ENCODE results near the gene MRPL27.
A peak's percentile ranks its signal among the peaks of the same experiment; 100 is the strongest.
"Not testable (repeated sequence)": the region's sequence is repeated elsewhere in the genome, so short reads cannot be mapped to it uniquely, and the experiment has no call there.

Gene MRPL27

GRCh38 chr17:50345432-50346312 lies 27.3 kb downstream of the MRPL27 start, which contains the start of gene XYLT2:
TSS of gene XYLT2 (plus strand) at chr17:50346126. CDS start at chr17:50346141, 15 bp downstream.
- peak; percentile 96 for DNase-seq (ENCODE audit: low spot score)

GRCh38 chr17:50344731-50345365 lies 28.1 kb downstream of the MRPL27 start:
- DNase-seq (ENCODE audit: low spot score), result no peak

GRCh38 chr17:50339381-50339780 lies 33.6 kb downstream of the MRPL27 start:
- no peak for DNase-seq (ENCODE audit: low spot score)

- no peak for DNase-seq (ENCODE audit: low spot score)
Observed at GRCh38 chr17:50338645-50339044, 34.3 kb downstream of the MRPL27 start.

GRCh38 chr17:50337956-50338355 lies 35.0 kb downstream of the MRPL27 start:
- DNase-seq (ENCODE audit: low spot score), result no peak

- not testable (repeated sequence) for DNase-seq (ENCODE audit: low spot score)
Observed at GRCh38 chr17:50333291-50334057, 39.5 kb downstream of the MRPL27 start.

GRCh38 chr17:50332196-50332595 lies 40.8 kb downstream of the MRPL27 start:
- DNase-seq (ENCODE audit: low spot score), result no peak

- DNase-seq (ENCODE audit: low spot score), result no peak
Observed at GRCh38 chr17:50331085-50331791, 41.7 kb downstream of the MRPL27 start.

GRCh38 chr17:50330151-50330775 lies 42.7 kb downstream of the MRPL27 start:
- DNase-seq (ENCODE audit: low spot score), result no peak

GRCh38 chr17:50329716-50330115 lies 43.3 kb downstream of the MRPL27 start:
- no peak for DNase-seq (ENCODE audit: low spot score)

- no peak for DNase-seq (ENCODE audit: low spot score)
Observed at GRCh38 chr17:50328363-50329325, 44.3 kb downstream of the MRPL27 start.

GRCh38 chr17:50326831-50327364 lies 46.1 kb downstream of the MRPL27 start:
- no peak for DNase-seq (ENCODE audit: low spot score)

- DNase-seq (ENCODE audit: low spot score), result no peak
Observed at GRCh38 chr17:50325906-50326305, 47.1 kb downstream of the MRPL27 start.

- no peak for DNase-seq (ENCODE audit: low spot score)
Observed at GRCh38 chr17:50323060-50323459, 49.9 kb downstream of the MRPL27 start.

GRCh38 chr17:50322271-50322670 lies 50.7 kb downstream of the MRPL27 start:
- no peak for DNase-seq (ENCODE audit: low spot score)

GRCh38 chr17:50319306-50320004 lies 53.5 kb downstream of the MRPL27 start:
- no peak for DNase-seq (ENCODE audit: low spot score)

- DNase-seq (ENCODE audit: low spot score), result no peak
Observed at GRCh38 chr17:50318501-50319285, 54.3 kb downstream of the MRPL27 start.

Data from HuH-7 (cell line).